HG03280 (cell line): ENCODE data around the gene CACNA1A.

Source experiments
- ATAC-seq: cut with Tn5 transposase; IDR thresholded peaks from one replicate; pipeline ENCODE4 v1.9.1; 2021; ENCODE audit warnings: mild to moderate bottlenecking, moderate library complexity; ENCODE audit not compliant: unreplicated experiment

Gene CACNA1A

GRCh38 chr19:13315495-13315894, 190.8 kb downstream of the CACNA1A start:
- no peak for ATAC-seq

- no peak for ATAC-seq
Observed at GRCh38 chr19:13314761-13315160, 191.5 kb downstream of the CACNA1A start.

DNA sequence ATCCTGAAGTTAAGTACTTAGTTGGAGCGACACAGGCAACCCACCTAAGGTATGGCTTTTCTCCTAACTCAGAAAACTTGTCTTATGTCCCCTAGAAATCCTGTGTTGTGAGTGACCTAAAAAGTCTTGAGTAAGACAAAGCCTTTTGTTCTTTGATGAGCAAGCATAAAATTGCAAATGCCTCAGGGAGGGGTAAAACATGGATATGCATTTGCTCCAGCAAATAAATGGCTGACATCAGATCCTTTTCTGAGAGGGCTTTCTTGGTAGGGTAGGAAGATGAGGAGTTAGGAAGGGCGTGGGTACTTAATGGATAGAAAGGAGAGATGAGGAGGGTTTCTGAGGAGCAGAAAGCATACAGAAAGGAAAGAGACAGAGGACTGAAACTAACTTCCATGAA, 192.4 kb downstream of the CACNA1A start:
- ATAC-seq = no peak

DNA sequence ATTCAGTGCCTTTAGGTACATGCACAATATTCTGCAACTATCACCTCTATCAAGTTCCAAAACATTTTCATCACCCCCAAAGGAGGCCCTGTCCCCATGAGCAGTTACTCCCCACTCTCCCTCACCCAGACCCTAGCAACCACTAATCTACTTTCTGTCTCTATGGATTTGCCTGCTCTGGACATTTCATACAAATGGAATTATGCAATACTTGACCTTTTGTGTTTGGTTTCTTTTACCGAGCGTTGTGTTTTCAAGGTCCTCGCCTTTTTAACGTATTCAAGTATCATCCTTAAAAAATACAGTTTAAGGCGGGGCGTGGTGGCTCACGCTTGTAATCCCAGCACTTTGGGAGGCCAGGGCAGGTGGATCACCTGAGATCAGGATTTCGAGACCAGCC, 196.4 kb downstream of the CACNA1A start:
- ATAC-seq = no peak

GRCh38 chr19:13303381-13304129, 202.7 kb downstream of the CACNA1A start:
- no peak for ATAC-seq

DNA sequence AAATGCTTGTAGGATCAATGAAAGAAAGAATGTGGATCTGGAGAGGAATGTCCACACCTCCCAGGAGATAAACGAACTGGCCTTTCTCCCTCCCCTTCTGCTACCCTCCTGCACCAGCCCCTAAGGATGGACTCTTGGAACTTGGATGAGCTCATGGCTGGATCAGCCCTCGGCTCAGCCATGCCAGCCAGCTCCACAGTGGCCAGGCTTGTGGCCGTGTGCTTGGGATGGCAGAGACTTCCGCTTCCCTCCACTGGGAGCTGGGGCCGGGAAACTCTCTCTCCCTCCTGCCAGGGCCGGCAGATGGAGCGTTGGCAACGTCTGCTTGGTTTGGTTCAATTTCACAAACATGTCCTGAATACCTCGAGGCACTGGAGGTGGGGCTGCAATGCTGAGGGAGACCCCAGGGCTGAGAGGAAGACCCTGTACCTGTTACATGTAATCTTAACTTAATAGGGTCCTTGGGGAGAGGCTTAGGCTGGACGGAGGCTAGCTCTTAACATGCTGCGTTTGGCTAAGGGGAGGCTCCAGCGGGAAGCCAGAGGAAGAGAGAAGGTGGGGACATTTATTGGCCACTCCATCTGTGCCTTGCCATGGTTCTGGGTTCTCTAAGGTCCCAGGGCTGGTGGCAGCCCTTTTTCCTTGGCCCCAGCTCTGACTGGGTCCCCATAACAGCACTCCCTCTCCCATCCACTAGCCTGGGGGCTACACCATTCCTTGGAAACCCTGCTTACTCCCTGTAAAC, 203.6 kb downstream of the CACNA1A start:
- ATAC-seq = no peak

DNA sequence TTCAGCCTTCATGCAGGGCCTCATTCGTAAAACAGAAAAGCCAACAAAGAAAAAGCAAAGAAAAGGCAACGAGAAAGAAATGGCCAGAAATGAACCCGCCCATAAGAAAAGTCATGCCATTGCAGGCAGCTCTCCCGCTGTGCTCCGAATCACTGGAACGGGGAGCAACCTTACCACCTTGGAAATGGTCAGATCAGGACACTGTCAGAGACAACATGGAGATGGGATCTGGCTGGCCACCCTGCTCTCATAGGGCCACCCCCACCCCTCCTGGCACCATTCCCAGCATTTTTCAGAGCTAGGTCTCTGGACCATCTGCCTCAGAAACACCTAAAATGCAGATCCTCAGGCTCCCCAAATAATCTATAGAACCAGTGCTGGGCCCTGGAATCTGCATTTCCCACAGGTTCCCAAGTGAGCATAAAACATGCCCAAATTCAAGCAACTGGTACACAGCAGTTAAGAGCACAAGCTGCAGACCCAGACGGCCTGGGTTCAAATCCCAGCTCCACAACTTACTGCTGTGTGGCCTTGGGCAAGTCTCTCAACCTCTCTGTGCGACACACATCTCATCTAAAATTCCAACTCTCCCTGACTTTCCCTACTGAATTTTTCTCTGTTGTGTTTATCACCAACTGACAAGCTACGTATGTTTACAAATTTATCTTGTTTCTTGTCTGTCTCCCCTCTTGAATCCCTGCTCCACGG, 204.5 kb downstream of the CACNA1A start:
- ATAC-seq = no peak

GRCh38 chr19:13300421-13301030, 205.8 kb downstream of the CACNA1A start:
- no peak for ATAC-seq

DNA sequence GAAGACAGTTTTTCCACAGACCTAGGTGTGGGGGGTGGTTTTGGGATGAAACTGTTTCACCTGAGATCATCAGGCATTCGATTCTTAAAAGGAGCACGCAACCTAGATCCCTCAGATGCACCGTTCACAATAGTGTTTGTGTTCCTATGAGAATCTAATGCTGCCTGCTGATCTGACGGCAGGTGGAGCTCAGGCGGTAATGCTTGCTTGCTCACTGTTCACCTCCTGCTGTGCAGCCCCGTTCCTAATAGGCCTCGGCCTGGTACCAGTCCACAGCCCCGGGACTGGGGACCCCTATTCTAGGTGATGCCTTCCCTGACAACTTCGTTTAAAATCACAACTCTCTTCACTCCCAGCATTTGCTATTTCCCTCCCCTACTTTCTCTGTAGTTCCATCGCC, 206.4 kb downstream of the CACNA1A start:
- ATAC-seq = no peak

- no peak for ATAC-seq
Observed at GRCh38 chr19:13298565-13299481, 207.5 kb downstream of the CACNA1A start.

GRCh38 chr19:13297023-13297422, 209.3 kb downstream of the CACNA1A start:
- no peak for ATAC-seq

DNA sequence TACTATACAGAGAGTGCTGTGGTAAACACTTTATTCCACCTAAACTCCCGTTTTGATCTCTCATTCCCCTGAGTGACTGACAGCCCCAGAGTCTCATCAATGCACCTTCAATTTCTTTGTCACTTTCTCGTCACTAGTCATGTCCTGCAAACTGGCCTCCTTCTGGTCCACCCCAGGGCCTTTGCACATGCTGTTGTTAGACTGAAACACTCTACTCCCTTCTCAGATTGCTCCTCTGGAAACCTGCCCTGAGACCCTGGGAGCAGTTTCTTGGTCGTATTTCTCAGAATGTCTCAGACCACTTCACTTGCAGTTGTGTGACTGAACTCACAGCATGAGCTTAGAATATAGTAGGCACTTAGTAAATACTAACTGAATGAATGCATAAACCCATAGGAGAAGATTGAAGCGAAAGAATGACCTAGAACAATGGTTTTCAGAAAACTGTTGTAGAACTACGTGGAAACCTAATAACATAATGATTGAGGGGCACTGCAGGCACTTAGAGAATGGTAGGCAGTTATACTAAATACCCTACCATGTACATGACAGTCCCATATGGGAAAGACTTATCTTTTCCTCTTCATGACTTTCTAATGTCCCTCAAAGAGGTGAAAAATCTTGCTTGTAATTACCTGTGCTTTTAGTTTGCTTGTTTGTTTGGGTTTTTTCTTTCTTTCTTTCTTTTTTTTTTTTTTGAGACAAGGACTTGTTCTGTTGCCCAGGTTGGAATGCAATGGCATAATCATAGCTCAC, 211.3 kb downstream of the CACNA1A start:
- no peak for ATAC-seq

- no peak for ATAC-seq
Observed at GRCh38 chr19:13291913-13292312, 214.4 kb downstream of the CACNA1A start.

- no peak for ATAC-seq
Observed at GRCh38 chr19:13290741-13291140, 215.5 kb downstream of the CACNA1A start.

- ATAC-seq = no peak
Observed at GRCh38 chr19:13289295-13289694, 217.0 kb downstream of the CACNA1A start.

DNA sequence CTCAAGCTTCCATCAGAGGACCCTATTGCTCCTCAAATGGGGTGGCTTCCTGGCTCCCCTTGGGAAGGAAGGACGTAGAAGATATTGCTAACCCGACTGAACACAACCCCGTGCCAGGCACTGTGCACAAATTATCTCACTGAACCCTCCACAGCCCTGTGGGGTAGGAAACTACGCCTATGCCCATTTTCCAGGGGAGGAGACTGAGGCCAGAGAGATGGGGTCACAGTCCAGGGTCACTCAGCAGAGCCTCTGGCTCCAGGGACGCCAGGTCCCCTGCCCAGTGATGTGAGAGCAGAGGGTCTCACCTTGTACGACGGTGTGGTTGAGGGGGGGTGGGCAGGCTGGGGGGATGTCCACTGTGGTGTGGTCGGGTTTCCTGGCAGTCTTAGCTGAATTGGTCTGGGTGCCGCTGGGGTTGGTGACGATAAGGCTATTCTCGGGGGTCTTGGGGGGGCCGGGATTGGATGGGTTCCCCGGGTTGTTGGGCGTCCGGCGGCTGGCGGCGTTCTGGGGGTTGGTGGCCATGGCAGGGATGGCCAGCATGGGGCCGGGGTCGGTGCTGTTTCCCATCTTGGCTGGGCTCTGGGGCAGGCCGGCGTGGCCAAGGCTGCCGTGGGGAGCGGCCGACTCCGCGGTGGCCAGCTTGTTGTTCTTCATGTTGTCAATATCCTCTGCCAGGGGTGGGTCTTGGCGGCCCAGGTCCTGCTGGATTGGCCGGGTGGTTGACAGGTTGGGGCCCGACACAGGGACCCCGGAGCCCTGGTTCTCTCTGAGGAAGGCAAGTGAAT, 219.9 kb downstream of the CACNA1A start:
- ATAC-seq = no peak

- ATAC-seq = no peak
Observed at GRCh38 chr19:13284929-13285928, 221.1 kb downstream of the CACNA1A start.

DNA sequence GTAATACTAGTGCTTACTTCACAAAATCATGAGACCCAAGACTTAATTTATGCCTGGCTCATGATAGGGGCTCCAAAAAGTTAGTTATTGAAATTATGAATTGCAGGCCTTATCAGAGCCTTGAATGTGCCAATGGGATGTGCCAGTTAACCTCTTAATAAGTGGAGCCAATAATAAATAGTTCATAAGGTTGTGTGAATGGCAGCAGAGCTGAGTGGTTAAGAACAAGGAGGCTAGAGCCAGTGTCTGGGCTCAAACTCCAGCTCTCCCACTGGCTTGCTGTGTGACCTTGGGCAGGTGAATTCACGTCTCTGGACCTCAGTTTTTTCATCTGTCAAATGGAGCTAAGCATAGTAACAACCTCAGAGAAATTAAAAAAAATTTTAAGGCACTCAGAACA, 222.4 kb downstream of the CACNA1A start:
- no peak for ATAC-seq
